ENCODE measurements around the gene COQ10B. TPM values are rescaled to one million over a fixed set of nuclear protein-coding genes. Genes with fewer than 3 reads are reported as not detected.
"Not testable (repeated sequence)": the region's sequence is repeated elsewhere in the genome, so short reads cannot be mapped to it uniquely, and the experiment has no call there.

COQ10B gene
- total RNA-seq, 2 experiments from 2014 or later: 5.0 to 12.2 TPM

DNA sequence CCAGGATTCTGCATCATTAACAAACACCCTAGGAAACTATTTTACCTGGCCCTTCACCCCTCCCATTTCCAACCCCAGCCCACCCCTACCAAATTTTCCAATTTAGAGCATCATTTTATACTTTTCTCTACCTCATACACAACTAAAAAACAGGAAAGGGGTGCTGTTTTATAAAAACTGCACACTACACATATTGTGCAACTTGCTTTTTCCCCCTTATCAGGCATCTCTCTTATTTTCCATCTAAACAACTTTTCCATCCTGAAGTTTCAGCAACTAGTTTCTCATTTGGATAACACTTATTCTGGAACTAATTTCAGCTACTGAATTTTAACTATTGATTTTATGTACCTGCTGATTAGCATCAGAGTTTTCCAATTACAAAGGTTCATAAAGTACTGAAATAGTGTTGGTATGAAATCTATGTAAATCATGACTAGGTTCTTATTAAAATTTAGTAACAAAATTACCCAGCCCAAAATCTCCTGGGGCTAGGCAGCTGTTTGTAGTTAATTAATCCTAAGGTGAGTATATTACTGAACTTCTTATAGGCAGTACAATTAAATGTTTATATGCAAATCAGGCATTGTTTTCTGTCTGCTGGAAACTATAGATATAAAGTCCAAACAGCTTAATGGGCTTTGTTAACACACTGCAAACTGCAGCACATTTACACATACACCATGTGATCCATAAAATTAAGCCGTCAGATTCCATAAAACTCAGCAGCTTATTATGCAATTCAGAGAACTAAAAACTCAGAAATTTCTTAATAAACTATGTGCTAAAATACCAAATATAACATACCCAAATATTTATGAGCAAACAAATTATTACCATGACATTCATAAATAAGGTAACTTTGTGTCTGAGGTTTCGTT, 26.4 kb upstream of the COQ10B start:
- Histone ChIP-seq H3K79me2 (ENCODE audit: insufficient read depth, low read depth, low read length) (peaks cover 100% of the 10 kb centered on the region), H4K20me1 (ENCODE audit: insufficient read depth, low read length) (peaks cover 43% of the 10 kb centered on the region), H3K27ac (ENCODE audit: low read depth, low read length, poor library complexity, severe bottlenecking) (no peak overlapping the region), H2AFZ (ENCODE audit: low read length) (no peak overlapping the region), H3K9me2 (ENCODE audit: insufficient read depth, low read length) (no peaks in the 10 kb centered on the region), H3K36me3 (ENCODE audit: insufficient read depth, low read length) (peaks cover 79% of the 10 kb centered on the region), H3K9me3 (ENCODE audit: low read length) (no peaks in the 10 kb centered on the region), H3K4me1 (ENCODE audit: insufficient read depth, low read length, poor library complexity, severe bottlenecking) (peaks cover 38% of the 10 kb centered on the region), H3K4me3 (ENCODE audit: low read depth, low read length, poor library complexity, severe bottlenecking) (no peak overlapping the region), H3K4me2 (ENCODE audit: low read length) (peak overlapping the region; percentile 21; the same call in 1 of the 2 replicates)
- TF ChIP-seq, protein P1, sequence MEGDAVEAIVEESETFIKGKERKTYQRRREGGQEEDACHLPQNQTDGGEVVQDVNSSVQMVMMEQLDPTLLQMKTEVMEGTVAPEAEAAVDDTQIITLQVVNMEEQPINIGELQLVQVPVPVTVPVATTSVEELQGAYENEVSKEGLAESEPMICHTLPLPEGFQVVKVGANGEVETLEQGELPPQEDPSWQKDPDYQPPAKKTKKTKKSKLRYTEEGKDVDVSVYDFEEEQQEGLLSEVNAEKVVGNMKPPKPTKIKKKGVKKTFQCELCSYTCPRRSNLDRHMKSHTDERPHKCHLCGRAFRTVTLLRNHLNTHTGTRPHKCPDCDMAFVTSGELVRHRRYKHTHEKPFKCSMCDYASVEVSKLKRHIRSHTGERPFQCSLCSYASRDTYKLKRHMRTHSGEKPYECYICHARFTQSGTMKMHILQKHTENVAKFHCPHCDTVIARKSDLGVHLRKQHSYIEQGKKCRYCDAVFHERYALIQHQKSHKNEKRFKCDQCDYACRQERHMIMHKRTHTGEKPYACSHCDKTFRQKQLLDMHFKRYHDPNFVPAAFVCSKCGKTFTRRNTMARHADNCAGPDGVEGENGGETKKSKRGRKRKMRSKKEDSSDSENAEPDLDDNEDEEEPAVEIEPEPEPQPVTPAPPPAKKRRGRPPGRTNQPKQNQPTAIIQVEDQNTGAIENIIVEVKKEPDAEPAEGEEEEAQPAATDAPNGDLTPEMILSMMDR (conservative IDR thresholded peaks at IDR 0.05; ENCODE audit: low read length): no peak
- TF ChIP-seq EZH2phosphoT487 (IDR thresholded peaks at IDR 0.05; ENCODE audit: borderline replicate concordance, low read depth, low read length): no peak
- no peak for DNase-seq (ENCODE audit: low spot score)
- ChIA-PET CTCF (ENCODE audit: unreplicated experiment) (no interaction called here), POLR2A (interaction anchor here (0.6 kb wide), 2 partner anchors 85 to 296 kb away, joined by 3 to 4 read pairs; no protein-coding TSS in a partner anchor)
- BruUV-seq (replicated peaks): no TSS peak
- intact Hi-C loops (cut with micrococcal nuclease; ENCODE audit: unreplicated experiment): no loop called here

- Histone ChIP-seq H3K27ac (ENCODE audit: low read depth, low read length, poor library complexity, severe bottlenecking) (no peak overlapping the region), H3K36me3 (ENCODE audit: insufficient read depth, low read length) (peaks cover 79% of the 10 kb centered on the region), H4K20me1 (ENCODE audit: insufficient read depth, low read length) (peaks cover 50% of the 10 kb centered on the region), H3K4me1 (ENCODE audit: insufficient read depth, low read length, poor library complexity, severe bottlenecking) (peaks cover 48% of the 10 kb centered on the region), H3K4me3 (ENCODE audit: low read depth, low read length, poor library complexity, severe bottlenecking) (no peak overlapping the region), H2AFZ (ENCODE audit: low read length) (no peak overlapping the region), H3K9me3 (ENCODE audit: low read length) (no peaks in the 10 kb centered on the region), H3K79me2 (ENCODE audit: insufficient read depth, low read depth, low read length) (peaks cover 100% of the 10 kb centered on the region), H3K4me2 (ENCODE audit: low read length) (no peak overlapping the region), H3K9me2 (ENCODE audit: insufficient read depth, low read length) (no peaks in the 10 kb centered on the region)
- no peak for DNase-seq (ENCODE audit: low spot score)
- TF ChIP-seq, protein P1 (conservative IDR thresholded peaks at IDR 0.05; ENCODE audit: low read length): no peak
- TF ChIP-seq EZH2phosphoT487 (IDR thresholded peaks at IDR 0.05; ENCODE audit: borderline replicate concordance, low read depth, low read length): no peak
- intact Hi-C loops (cut with micrococcal nuclease; ENCODE audit: unreplicated experiment): no loop called here
- BruUV-seq (replicated peaks): no TSS peak
- POLR2A ChIA-PET: interaction anchor here (0.6 to 1.3 kb wide), 3 partner anchors 25 to 297 kb away, joined by 3 to 4 read pairs (median 3); no protein-coding TSS in a partner anchor
- CTCF ChIA-PET (ENCODE audit: unreplicated experiment): no interaction called here
Measured at GRCh38 chr2:197427986-197428385, 25.4 kb upstream of the COQ10B start.

DNA sequence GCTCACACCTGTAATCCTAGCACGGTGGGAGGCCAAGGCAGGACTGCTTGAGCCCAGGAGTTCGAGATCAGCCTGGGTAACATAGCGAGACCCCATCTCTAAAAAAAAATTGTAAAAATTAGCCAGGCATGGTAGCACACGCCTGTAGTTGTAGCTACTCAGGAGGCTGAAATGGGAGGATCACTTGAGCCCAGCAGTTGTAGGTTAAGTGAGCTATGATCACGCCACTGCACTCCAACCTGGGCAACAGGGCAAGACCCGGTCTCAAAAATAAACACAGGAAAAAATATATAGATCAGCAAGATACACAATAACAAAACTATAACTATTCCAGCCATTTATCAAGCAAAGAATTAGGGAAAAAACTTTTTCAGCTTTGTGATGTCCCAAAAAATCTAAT, 21.5 kb upstream of the COQ10B start:
- Histone ChIP-seq H3K79me2 (ENCODE audit: insufficient read depth, low read depth, low read length) (peaks cover 93% of the 10 kb centered on the region), H4K20me1 (ENCODE audit: insufficient read depth, low read length) (peaks cover 49% of the 10 kb centered on the region), H3K9me2 (ENCODE audit: insufficient read depth, low read length) (no peaks in the 10 kb centered on the region), H3K4me3 (ENCODE audit: low read depth, low read length, poor library complexity, severe bottlenecking) (peak overlapping the region; percentile 99), H3K9me3 (ENCODE audit: low read length) (no peaks in the 10 kb centered on the region), H3K4me1 (ENCODE audit: insufficient read depth, low read length, poor library complexity, severe bottlenecking) (peaks cover 50% of the 10 kb centered on the region), H3K36me3 (ENCODE audit: insufficient read depth, low read length) (peaks cover 59% of the 10 kb centered on the region), H3K4me2 (ENCODE audit: low read length) (peak overlapping the region; percentile 91), H3K27ac (ENCODE audit: low read depth, low read length, poor library complexity, severe bottlenecking) (no peak overlapping the region), H2AFZ (ENCODE audit: low read length) (no peak overlapping the region)
- CTCF ChIA-PET (ENCODE audit: unreplicated experiment): no interaction called here
- TF ChIP-seq, protein P1 (conservative IDR thresholded peaks at IDR 0.05; ENCODE audit: low read length): no peak
- no peak for TF ChIP-seq EZH2phosphoT487 (IDR thresholded peaks at IDR 0.05; ENCODE audit: borderline replicate concordance, low read depth, low read length)
- no TSS peak for BruUV-seq (replicated peaks)
- POLR2A ChIA-PET: interaction anchor here (0.6 to 2.5 kb wide), 7 partner anchors 8 to 299 kb away, joined by 3 to 14 read pairs (median 4); no protein-coding TSS in a partner anchor
- no peak for DNase-seq (ENCODE audit: low spot score)
- intact Hi-C loops (cut with micrococcal nuclease; ENCODE audit: unreplicated experiment): loop anchor here (5.0 to 10.0 kb wide), 2 partner anchors 275 to 1777 kb away; partner anchors contain the start of genes MARS2 and SLC39A10

DNA sequence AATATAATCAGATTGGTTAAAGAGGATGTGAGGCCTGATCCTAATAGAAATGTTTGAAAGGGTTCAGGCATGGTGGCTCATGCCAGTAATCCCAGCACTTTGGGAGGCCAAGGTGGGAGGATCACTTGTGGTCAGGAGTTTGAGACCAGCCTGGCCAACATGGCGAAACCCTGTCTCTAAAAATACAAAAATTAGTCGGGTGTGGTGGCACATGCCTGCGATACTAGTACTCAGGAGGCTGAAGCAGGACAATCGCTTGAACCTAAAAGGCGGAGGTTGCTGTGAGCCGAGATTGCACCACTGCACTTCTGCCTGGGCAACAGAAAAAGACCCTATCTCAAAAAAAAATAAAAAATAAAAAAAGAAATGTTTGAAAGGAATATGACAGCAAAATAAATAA, 20.8 kb upstream of the COQ10B start:
- peak; percentile 17 for DNase-seq (ENCODE audit: low spot score)
- H3K4me2 ChIP-seq (ENCODE audit: low read length): peak overlapping the region; percentile 91
- peaks cover 53% of the 10 kb centered on the region for H3K36me3 ChIP-seq (ENCODE audit: insufficient read depth, low read length)
- H3K9me2 ChIP-seq (ENCODE audit: insufficient read depth, low read length); H2AFZ ChIP-seq (ENCODE audit: low read length); BruUV-seq (replicated peaks); CTCF ChIA-PET (ENCODE audit: unreplicated experiment); H3K27ac ChIP-seq (ENCODE audit: low read depth, low read length, poor library complexity, severe bottlenecking); H3K9me3 ChIP-seq (ENCODE audit: low read length): not testable (repeated sequence)
- intact Hi-C loops (cut with micrococcal nuclease; ENCODE audit: unreplicated experiment): loop anchor here (5.0 to 10.0 kb wide), 2 partner anchors 275 to 1778 kb away; partner anchors contain the start of genes MARS2 and SLC39A10
- H3K79me2 ChIP-seq (ENCODE audit: insufficient read depth, low read depth, low read length): peaks cover 86% of the 10 kb centered on the region
- H3K4me1 ChIP-seq (ENCODE audit: insufficient read depth, low read length, poor library complexity, severe bottlenecking): peaks cover 44% of the 10 kb centered on the region
- POLR2A ChIA-PET: interaction anchor here (0.9 to 2.5 kb wide), 7 partner anchors 9 to 300 kb away, joined by 3 to 14 read pairs (median 3); partner anchors contain the start of gene COQ10B
- peaks cover 42% of the 10 kb centered on the region for H4K20me1 ChIP-seq (ENCODE audit: insufficient read depth, low read length)
- H3K4me3 ChIP-seq (ENCODE audit: low read depth, low read length, poor library complexity, severe bottlenecking): peak overlapping the region; percentile 99
